ENCODE measurements around the gene AGBL1.

Gene AGBL1

DNA sequence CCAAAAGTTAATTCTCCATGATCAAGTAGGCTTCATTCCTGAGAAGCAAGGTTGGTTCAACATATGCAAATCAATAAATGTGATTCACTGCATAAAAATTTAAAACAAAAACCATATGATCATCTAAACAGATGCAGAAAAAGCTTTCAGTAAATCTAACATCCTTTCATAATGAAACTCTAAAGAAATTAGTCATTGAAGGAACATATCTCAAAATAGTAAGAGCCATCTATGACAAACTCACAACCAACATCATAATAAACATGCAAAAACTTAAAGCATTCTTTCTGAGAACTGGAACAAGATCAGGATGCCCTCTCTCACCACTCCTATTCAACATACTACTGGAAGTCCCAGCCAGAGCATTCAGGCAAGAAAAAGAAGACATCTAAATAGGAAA lies 254.1 kb downstream of the AGBL1 start:
- no peak for DNase-seq

DNA sequence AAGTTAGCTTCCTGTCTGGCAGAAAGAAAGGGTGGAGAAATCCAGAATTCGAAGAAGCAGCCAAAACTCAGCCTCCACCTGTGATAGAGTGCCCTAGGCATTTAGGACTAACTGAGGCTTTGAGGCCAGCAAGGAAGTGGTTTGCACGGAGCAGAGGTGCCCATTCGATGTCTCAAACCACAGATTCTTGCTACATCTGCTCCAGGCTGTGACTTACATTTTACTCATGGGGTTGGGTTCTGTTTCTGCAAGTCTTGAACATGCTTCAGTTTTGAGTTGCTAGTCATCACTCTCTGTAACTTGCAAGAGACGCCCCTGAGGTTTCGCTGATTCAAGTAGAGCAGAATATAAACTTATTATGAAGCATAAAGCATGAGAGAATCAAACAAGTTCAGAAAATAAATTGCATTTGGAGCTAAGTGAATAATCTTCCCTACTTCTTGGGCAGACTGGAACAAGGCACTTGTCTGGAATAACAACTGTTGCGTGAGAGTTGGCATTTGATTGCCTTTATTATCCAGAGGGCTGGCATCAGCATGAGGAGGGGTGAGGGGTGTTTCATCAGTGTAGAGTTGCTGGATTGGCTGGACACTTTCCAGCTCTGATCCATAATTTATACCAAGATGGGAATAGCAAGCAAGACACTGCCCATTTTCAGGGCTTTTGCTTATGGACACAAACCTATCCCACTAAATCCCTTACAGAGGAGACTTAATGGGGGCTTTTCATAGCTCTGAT lies 256.5 kb downstream of the AGBL1 start:
- DNase-seq, result no peak

DNA sequence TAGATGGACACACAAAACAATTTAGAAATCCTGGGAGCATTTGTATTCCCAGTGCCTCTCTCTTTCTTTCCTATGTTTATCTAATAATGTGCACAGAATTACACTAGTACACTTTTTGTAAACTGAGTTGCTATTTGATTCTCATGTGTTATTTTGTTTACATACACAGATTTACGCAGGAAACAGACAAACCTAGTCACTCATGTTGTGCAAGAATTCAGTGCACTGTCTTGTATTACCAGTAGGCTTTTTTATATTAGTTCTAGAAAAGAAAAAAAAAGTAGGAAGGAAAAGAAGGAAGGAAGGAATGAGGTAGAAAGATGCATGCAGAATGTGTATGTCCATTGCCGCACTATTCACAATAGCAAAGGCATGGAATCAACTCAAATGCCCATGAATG lies 257.4 kb downstream of the AGBL1 start:
- no peak for DNase-seq

DNA sequence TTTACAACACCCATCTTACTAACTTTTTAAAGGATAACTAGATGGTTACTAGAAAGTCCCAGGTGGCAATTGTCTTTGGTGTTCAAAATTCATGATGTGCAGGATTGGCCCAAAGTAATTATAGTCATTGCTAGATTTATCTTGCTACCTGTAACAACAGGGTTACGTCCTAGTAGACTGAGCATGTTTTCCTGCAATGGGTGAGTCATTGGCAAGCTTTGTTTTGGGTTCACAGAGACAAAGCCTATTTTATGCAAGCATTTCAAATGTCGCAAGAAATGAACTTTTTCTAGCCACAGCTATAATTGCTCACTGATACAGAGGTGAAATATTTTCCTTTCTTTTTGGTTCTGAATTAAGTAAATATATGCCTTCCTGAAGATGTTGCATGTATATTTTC lies 267.6 kb downstream of the AGBL1 start:
- DNase-seq, result no peak

DNA sequence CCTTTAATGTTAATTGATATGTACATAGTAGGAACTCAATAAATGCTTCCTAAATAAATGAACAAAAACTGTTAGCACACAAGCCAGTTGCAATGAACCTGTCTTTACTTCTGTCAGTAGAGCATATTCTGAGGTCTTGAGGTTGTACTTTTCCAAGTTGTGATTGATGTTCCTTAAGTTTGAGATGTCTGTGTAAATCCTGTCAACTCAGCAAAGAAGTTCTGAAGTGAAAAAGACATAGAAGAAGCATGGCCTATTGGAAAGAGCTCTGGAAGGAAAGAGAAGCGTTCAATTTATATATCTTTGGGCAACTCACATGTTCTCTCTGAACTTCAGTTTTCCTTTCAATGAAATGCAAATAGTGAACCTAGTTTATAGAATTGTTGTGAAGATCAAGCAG lies 269.9 kb downstream of the AGBL1 start:
- no peak for DNase-seq

DNA sequence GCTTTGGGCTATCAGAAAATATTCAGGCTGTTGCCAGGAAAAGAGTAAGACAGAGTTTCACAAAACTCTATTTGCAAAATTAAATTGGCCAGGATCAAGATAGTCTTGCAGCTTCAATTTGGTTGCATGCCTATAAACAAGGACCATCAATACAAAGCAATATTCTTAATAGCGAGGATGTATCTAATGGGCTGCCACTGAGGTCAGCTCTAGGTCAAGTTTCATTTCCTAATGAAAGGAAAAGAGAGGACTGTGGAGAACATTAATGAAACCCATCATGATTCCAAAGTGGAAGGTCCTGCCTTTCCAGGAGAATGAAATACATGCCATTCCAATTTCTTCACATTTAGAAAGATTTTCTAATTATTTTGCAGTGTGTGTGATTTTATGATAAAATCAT lies 273.5 kb downstream of the AGBL1 start:
- no peak for DNase-seq

DNA sequence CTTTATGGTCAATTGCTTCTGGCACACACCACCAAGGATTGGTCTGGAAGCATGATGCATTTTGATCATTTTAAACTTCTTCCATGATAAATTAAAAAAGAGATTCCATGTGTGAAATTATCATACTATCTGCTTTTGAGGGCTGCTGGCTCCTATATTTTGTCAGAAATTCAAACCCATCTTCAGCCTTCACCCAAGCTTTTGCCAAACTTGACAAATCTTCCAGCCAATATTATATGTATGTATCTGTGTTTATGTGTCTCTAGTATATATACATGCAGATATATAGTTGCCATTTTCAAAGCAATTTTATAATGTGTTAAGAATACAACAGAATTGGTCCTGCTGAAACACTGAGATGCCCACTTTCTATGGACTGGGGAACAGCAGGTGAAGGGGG lies 275.7 kb downstream of the AGBL1 start:
- no peak for DNase-seq

DNA sequence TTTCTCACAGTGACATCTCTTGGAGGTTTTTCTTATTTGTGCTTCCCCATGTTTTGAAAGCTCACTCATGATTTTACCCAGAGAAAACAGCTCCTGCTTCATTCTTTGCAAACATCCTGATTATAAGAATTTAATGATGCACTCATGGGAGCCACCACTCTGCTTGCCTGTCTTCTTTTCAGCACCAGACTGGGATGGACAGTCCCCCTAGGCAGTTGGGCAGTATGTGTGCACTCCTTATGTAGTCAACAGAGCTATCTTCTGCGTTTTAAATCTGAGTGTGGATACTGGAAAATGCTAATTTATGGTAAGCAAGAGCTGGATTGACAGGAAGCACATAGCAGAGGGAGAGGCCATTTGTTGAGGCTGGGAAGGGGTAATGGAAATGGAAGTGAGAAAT lies 276.1 kb downstream of the AGBL1 start:
- no peak for DNase-seq

DNA sequence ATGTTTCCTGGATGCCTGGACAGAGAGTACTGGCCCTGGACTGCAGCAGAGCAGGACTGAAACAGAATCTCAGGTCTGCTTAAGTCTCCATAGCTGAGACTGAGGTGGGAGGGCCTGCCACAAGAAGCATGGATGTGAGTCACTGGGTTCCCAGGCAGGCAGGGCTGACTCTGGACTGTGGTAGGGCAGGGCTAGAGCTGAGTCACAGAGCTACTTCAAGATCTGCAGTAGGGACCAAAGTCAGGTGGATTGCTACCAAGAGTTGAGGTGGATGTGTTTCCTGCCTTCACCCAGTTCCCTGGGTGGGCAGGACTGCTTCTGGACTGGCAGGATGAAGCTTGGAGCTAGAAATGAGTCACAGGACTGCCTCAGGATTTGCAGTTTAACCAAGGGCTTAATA lies 282.9 kb downstream of the AGBL1 start:
- no peak for DNase-seq

DNA sequence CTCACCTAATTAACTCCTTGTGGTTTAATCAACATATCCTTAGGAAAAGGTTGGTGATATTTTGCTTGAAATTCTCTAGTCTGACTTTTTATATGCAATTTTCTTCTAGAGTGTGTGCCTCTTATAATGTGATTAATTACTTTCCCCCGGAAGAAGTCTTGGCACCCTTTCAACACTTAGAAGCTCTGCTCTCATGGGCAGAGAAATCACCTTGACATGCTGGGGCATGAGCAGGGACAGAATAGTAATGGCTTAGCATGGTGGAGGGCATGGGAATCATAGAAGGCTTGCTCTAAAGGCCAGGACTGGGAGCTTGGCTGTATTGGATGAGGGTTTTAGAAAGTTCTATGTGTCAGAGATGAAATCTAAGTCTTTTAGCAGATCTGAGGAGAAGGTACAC lies 293.5 kb downstream of the AGBL1 start:
- DNase-seq, result no peak

DNA sequence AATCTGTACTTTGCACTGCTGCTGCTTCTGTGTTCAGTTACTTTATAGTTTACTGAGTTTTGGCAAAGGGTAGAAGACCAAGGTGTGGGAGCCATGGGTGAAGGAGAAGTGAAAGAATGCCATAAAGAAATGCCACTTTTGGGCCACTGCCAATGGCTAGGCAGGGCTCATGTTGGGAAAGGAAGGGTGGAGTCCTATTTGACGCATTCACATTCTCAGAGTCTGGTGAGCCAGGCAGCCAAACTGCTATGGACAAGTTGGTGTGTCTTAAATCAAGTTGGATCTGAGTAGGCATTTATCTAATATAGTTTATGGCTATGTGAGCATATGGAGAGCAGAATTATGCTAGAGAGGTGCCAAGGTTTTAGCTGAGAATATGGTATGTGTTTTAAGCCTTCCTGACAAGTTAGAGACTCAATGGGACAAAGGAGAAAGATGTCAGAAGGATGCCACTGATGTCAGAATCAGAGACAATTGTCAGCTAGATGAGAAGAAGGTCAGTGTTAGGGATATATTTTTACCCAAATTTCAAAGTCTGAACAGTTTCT lies 296.1 kb downstream of the AGBL1 start:
- DNase-seq, result no peak

DNA sequence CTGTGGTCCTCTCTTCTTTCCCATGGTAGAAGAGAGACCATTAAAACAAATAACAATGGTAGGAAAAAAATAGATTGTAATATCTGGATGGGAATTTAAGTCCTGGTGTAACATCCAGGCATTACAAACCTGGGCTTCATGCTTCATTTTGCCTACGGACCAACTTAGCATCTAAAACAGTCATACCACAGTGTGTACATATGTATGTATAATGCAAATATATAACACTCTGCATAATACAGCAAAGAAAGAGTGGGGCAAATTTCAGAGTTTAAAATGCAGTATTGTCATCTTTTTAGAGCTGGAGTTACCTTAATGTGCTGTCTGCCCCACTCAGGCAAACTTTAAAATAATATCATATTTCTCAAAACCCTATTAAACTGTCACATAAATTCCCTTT lies 298.2 kb downstream of the AGBL1 start:
- DNase-seq, result no peak

DNA sequence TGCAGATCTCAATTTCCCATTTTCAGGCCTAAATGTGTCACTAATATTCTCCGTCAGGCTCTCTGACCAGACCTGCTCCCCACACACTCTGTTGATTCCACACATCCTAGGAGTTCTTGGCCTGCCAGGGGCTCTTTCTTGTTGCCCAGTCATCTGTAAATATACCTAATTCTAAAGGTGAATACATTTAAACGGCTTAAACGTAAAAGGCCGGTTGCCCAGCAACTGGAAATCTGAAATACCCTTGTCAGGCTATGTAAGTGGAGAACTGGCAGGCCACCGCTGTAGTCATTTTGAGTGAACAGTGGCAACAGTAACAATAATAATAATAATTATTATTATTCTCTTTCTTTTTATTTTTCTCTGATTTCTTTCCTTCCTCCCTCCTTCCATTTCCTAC lies 302.7 kb downstream of the AGBL1 start:
- DNase-seq, result no peak

DNA sequence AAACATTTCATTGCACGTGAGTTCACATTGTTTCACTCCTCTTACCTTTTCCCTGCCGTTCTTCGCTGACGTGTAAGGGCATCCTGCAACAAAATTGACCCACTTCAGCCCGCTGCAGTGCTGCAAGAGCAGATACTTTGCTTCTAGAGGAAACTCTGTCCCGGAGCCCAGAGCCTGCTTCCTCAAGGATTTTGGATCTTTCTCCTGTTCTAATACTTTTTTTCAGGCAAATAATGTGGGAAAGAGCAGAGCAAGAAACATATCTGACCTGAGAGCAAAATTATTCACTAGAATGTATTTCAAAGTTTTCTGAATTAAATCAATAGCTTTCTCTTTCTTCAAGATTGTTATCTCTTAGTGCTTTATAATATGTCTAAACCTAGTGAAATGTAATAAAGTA lies 303.9 kb downstream of the AGBL1 start:
- no peak for DNase-seq

DNA sequence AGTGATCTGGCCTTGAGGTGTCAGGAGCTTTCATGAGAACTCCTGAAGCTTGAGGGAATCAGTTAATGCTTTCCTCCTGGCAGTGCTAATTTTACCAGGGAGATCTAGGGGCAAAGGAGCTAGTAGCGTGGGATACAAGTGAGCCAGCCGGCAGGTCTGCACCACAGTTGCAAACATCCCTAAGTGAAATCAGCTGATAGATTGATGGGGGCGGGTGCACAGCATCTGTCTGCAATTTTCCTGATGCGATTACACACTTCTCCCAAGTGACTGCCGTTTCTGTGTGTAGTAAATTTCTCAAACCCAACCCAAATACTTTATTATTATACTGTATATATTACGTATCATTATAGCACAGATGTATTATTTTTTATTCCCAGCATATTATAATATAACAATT lies 304.5 kb downstream of the AGBL1 start:
- DNase-seq, result no peak

DNA sequence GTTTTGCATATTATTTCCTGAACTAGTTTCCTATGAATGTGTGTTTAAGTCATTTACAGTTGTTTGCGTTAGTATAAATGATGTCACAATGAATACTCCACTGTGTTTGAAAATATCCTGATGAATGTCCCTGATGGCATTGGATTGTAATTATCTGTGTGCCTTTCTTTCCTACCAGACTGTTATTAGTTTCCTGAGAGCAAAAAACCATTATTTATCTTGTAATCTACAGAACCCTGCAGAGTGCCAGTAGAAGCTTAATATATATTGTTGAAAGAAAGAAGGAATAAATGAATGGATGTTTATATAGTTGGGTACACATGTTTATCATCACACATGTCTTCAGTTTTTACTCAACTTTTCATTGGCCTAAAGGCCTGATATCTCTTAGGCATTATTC lies 312.6 kb downstream of the AGBL1 start:
- no peak for DNase-seq

DNA sequence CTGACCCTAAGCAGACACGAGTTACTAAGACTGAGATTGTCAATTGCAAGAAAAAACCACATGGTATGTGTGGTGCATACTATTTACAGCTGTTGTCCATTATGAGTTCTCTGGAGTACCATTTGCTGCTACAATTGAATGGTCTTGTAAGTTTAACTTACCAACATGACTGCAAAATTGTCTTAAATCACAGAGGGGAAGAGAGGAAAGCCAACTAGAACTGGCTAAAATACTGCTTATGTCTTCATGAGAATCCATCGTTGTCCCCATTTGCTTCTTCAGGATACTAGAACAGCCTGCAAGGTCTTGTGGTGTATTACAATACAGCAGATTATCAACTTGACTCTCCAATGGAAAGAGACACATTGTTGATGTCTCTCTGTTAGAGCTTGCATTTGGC lies 313.2 kb downstream of the AGBL1 start:
- DNase-seq, result no peak

DNA sequence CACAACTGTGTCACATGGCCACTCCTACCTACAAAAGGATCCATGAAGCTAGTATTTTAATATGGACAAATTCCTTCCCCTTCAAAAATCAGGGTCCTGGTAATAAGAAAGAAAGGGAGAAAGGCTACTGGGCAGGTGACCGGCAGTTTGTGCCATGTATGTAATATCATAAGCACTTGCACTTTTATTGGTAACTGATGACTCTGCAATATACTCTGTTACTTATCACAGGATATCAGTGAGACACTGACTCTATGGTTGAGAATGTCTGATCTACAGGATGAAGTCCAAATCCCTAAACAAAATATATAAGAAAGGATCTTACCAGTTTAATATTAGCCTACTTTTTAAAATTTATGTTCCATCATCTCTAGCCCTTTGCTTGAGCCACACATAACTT lies 315.2 kb downstream of the AGBL1 start:
- no peak for DNase-seq

DNA sequence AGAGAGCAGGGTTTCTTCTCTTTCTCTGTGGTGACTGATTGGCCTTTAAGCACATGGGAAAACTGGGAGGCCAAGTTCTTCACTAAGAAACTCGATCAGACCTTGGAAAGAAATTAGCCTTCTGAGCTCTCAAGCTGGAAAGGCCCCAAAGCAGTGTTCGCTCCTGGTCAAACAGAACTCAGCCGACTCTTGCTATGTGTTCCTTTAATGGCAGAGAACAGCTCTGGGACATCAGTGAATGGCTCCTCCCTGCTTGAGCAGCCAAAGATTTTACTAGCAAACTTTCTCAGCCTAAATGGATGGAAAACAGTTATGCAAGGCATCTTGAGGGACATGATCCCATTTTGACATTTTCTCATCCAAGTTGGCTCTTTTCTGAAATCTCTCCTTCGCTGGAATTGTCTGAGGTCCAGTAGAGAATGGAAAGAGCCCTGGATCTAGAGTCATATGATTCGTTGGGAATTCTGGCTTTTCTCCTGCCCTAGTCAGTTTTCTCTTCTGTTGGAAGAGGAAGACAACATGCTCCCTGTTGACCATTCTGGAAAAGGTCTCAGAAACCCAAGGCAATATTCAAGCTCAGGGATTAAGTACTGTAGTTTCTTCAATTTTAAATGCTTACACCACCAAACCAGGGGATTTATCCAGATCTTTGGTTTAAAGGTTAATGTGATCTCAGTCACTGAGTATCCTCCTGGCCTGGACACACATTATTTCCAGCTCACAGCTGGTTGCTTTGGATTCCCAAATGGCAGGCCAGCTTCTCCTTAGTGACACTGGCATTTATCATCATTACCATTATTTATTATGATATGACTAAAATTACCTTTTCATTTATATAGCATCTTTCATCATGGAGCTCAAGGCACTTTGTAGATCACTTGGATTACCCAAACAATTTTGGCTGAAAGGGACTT lies 319.6 kb downstream of the AGBL1 start:
- DNase-seq, result no peak

DNA sequence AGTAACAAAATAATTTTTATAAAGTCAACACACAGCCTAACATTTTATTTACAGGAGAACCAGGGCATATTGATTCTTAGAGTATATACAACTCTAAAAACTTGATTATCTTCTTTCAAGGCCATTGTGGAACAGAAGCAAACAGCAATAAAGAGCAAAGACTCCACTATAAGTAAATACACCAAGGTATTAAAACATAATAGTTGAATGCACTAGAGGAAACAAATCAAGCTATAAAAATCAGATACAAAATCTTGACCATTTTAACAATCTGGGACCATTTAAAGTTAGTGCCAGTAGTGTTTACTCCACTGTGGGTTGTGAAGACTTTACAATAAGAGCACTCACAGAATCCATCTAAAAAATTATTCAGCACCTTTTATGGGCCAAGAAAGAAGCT lies 323.6 kb downstream of the AGBL1 start:
- DNase-seq, result no peak

DNA sequence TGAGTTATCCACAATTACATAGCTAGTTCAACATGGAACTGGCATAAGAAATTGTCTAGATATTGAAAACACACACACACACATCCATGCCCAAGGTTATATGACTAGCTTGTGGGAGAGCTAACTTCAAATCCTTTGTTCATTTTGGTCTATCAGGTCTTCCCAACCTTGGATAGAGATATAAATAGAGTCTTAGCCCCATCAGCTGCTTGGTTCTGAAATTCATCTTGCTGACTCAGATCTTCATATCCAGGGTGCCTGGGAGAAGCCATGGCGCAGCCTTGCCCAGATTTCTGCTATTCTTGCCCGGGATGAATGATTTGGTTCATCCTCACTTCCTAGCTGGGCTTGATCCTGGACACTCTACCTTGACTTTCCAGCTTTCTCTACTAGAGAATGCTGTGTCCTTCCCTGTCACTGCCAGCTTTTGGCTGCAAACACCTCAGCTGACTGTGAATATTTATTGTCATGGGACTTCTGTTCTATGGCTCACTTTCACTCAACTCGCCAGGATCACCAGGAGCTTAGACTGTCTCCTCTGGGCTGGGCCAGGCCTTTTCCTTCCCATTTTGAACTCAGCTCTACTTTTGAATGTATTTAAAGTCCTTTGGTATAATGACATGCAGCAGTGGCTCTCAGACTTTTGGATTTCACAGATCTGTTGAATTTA lies 324.4 kb downstream of the AGBL1 start:
- no peak for DNase-seq

DNA sequence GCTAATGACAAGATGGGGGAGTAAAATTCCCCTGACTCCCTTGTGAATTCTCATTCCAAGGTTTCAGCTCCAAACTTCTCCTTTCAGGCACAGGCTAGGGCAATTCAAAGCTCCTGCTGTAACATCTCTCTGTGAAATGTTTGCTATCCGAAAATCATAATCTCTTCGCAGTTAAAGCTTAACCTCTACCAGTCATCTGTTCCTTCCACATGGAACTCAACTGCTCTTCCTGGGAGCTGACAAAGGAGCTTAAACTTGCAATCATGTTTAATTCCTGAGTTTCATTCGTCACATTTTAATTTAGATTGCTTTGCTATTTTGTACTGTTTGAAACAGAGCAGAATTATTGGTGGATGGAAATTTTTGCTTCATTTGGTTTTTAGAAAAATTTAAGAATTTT lies 328.6 kb downstream of the AGBL1 start:
- no peak for DNase-seq

DNA sequence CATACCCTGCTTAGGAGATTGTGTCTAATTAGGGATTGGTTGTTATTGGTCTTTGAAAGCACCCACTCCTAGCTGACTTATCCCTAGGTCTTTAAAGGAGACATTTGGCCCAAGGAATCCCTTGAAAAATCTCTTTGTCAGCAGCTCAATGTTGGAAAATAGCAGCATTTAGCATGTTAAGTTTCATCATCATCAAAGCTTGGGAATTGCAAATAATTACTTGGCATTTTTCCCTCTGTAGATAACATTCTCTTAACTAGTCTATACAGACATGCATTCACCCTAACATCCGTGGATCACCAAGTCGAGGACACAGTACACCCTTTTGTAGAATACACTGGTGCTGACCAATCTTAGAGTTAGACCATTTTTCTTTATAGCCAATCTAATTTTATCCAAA lies 332.2 kb downstream of the AGBL1 start:
- DNase-seq, result no peak

DNA sequence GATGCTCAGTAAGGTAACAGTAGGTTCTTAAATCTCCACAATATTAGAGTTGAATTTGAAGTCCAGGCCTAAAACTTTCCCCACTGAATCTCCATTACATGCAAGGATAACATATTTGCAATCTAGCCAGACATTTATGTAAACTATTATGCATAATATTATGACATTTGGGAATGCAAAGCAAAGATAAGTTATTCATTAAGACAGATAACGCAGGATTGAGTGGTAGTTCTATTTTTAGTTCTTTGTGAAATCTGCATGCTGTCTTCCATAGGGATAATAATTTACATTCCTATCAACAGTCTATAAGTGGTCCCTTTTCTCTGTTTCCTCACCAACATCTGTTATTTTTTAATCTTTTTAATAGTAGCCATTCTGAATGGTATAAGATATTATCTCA lies 333.5 kb downstream of the AGBL1 start:
- DNase-seq, result no peak
